ENCODE measurements around the gene TMEM8B.

DNA sequence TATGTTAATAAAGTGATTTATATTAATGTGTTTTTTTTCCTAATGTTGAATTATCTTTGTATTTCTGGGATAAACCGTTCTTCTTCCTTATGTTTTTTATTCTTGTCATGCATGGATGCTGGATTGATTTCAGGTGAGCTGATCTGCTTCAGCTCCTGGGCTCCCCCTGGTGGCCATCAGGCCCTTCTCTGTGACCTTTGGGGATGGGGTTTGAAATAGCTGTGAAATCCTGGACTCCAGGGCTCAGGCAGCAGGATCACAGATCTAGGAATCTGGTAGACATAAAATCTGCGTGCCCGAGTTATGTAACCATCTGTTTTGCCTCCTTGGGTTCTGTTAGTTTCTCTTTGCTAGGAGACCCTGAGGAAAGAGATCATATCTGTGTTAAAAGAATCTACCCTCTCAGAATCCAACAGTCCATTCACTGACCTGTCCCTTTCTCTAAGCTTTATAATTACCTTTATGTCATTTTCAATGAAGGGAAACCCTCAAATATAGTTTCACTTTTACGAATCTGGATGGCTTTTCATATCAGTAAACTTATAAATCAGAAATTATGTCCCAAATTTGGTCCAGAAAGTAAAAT is 53.3 kb downstream of the TMEM8B start:
- no peak for TF ChIP-seq GATA2 (IDR thresholded peaks at IDR 0.05; ENCODE audit: low read depth, low read length)
- TF ChIP-seq GATA3 (IDR thresholded peaks at IDR 0.05; ENCODE audit: low read depth, low read length), result no peak
